ENCODE data around the gene C3orf20.

C3orf20 gene

DNA sequence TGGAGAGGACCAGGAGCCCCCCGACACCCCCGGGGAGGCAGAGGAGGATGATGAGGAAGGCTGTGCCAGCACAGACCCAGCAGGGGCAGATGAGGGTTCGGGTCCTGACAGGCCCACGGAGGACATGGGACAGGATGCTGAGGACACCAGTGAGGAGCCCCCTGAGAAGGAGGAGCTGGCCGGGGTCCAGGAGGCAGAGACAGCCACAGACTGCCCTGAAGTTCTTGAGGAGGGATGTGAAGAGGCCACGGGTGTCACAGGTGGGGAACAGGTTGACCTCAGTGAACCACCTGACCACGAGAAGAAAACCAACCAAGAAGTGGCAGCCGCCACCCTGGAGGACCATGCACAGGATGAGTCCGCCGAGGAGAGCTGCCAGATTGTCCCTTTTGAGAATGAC is 144.7 kb downstream of the C3orf20 start:
- no peak for DNase-seq

DNA sequence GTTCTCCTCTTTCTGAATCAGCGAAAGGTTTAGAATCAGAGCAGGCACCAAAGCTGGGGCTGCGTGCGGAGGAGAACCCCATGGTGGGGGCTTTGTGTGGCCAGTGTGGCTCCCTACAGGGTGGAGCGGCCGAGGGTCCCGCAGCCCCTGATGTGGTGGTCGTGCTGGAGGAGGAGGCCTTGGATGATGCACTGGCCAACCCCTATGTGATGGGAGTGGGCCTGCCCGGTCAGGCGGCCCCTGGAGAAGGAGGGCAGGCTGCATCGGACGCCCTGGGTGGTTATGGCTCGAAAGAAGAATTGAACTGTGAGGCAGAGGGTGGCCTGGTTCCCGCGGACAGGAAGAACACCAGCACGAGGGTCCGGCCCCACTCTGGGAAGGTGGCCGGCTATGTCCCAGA is 145.2 kb downstream of the C3orf20 start:
- DNase-seq: no peak

DNA sequence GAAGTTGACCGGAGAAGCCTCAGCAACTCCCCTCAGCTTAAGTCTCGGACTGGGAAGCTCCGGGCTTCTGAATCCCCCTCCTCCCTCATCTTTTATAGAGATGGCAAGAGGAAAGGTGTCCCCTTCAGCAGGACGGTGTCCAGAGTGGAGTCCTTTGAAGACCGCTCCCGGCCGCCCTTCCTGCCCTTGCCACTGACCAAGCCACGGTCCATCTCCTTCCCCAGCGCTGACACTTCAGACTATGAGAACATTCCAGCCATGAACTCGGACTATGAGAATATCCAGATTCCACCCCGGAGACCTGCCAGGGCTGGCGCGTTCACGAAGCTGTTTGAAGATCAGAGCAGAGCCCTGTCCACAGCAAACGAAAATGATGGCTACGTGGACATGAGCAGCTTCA is 146.2 kb downstream of the C3orf20 start:
- DNase-seq: no peak

DNA sequence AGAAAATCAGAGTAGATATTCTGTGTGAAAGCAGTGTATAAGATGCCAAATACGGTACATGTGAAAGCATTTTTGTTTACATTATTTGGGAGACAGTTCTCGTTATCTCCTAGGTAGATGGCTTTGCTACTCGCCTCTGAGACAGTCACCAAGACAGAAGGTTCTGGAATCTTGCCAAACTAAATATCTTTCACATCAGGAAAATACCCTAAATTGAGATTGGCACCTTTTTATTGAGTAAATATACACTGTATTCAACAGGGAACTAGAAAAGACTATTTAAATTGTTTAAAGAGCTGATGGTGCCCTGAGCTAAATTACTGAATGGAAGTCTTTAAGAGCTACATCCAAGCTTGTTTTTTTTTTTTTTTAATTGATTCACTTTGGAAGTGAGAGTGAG is 147.2 kb downstream of the C3orf20 start:
- peak in 1 of 2 experiments; percentile 15 for DNase-seq

All from NCI-H2081 (cell line).